K562 (cell line): ENCODE measurements around the gene DTX3. TPM values are rescaled to one million over a fixed set of nuclear protein-coding genes. Genes with fewer than 3 reads are reported as not detected.
A peak's percentile ranks its signal among the peaks of the same experiment; 100 is the strongest.

ENCODE experiments used
- CLOCK ChIP-seq: fragments of 250-450 bp; sonication (Bioruptor Pico); IDR thresholded peaks from 2 replicates; pipeline ENCODE4 v1.4.0; 2020; ENCODE audit warnings: mild to moderate bottlenecking, moderate library complexity, borderline replicate concordance
- CREM ChIP-seq: IDR thresholded peaks from 2 replicates; pipeline ENCODE4 v1.6.1; 2014; ENCODE audit warnings: antibody characterized with exemption, low read depth
- FOXK2 ChIP-seq, 2 experiments: fragments of 450-650 bp; IDR thresholded peaks in 1 of 2; conservative IDR thresholded peaks in 1 of 2; 2 replicates each; pipeline ENCODE4 v1.6.1; 2016; ENCODE audit warnings: low read depth in 2 of 2, mild to moderate bottlenecking in 1 of 2
- PATZ1 ChIP-seq: fragments of 250-450 bp; sonication (Bioruptor Pico); IDR thresholded peaks from 2 replicates; pipeline ENCODE4 v1.5.0; 2020; ENCODE audit warnings: mild to moderate bottlenecking, borderline replicate concordance
- PCBP1 ChIP-seq: fragments of 200-400 bp; formaldehyde crosslinking; IDR thresholded peaks from 2 replicates; pipeline ENCODE4 v1.6.1; 2018; ENCODE audit warnings: mild to moderate bottlenecking, low read depth, low read length; ENCODE audit not compliant: poor library complexity, severe bottlenecking
- PHF8 ChIP-seq: fragments of 200-600 bp; sonication (generic); IDR thresholded peaks from 2 replicates; pipeline ENCODE4 v1.6.1; 2012; ENCODE audit warnings: mixed run types, mild to moderate bottlenecking, inconsistent platforms, low read length, moderate library complexity, borderline replicate concordance
- RBM15 ChIP-seq: fragments of 200-400 bp; formaldehyde crosslinking; IDR thresholded peaks from 2 replicates; pipeline ENCODE4 v1.6.1; 2018; ENCODE audit warnings: mild to moderate bottlenecking, low read length, moderate library complexity; ENCODE audit not compliant: insufficient read depth
- SIX5 ChIP-seq, 2 experiments: IDR thresholded peaks; 2 replicates each; pipeline ENCODE4 v1.6.1; 2011; ENCODE audit warnings: low read length in 2 of 2, borderline replicate concordance in 1 of 2, low read depth in 1 of 2, mild to moderate bottlenecking in 1 of 2, moderate library complexity in 1 of 2; ENCODE audit not compliant: insufficient read depth in 1 of 2
- SREBF1 ChIP-seq: fragments of 150-350 bp; IDR thresholded peaks from 2 replicates; pipeline ENCODE4 v1.6.1; 2014; ENCODE audit warnings: antibody characterized with exemption, low read depth, low read length, borderline replicate concordance
- ZBTB7A ChIP-seq: IDR thresholded peaks from 2 replicates; pipeline ENCODE4 v1.6.1; 2011; ENCODE audit warnings: low read depth, mild to moderate bottlenecking, low read length, moderate library complexity, borderline replicate concordance; ENCODE audit not compliant: control insufficient read depth
- ZKSCAN8 ChIP-seq: fragments of 200-800 bp; sonication (Bioruptor generic); IDR thresholded peaks from 2 replicates; pipeline ENCODE4 v1.6.1; 2016; ENCODE audit warnings: missing genetic modification characterization, missing compliant biosample characterization
- ZMIZ1 ChIP-seq, 2 experiments: fragments of 150-350 bp in 1 of 2; IDR thresholded peaks; 2 replicates each; pipeline ENCODE4 v1.6.1; 2012 to 2016; ENCODE audit warnings: low read depth in 2 of 2, low read length in 2 of 2, mild to moderate bottlenecking in 1 of 2, moderate library complexity in 1 of 2
- ZNF263 ChIP-seq: sonication (generic); formaldehyde crosslinking; IDR thresholded peaks from 2 replicates; pipeline ENCODE4 v1.8.0; 2022; ENCODE audit warnings: mild to moderate bottlenecking, missing genetic modification reagents, borderline replicate concordance
- ZNF398 ChIP-seq: fragments of 250-450 bp; sonication (Bioruptor Pico); IDR thresholded peaks from 2 replicates; pipeline ENCODE4 v1.8.0; 2021; ENCODE audit warnings: moderate library complexity, mild to moderate bottlenecking, inconsistent platforms
- ZNF584 ChIP-seq: fragments of 200-800 bp; sonication (Bioruptor generic); IDR thresholded peaks from 2 replicates; pipeline ENCODE4 v1.6.1; 2016; ENCODE audit warnings: low read depth, mild to moderate bottlenecking, missing genetic modification characterization, missing compliant biosample characterization
- polyA plus RNA-seq, 8 experiments: library from polyadenylated mRNA; depleted of rRNA in 4 of 8; stranded (reverse) in 5 of 8; unstranded in 3 of 8; fragments of >200 nt; fragmentation: Nextera tagmentation in 2 of 8; fragmentation: Illumina TruSeq in 1 of 8; extraction: Ambion mirVana in 2 of 8; extraction: Trizol in 1 of 8; gene quantifications; 2 replicates each; pipeline versions ENCODE4 v1.2.1 to v1.2.3, GENCODE V29; 2011 to 2014; ENCODE audit warnings: inconsistent platforms in 1 of 8, missing spikeins in 1 of 8
- total RNA-seq, 7 experiments: library from RNA; depleted of rRNA in 6 of 7; stranded (reverse); fragments of >200 nt in 6 of 7; fragmentation: Illumina TruSeq in 2 of 7; extraction: Trizol in 2 of 7; gene quantifications; 2 replicates each; pipeline versions ENCODE4 v1.2.1 to v1.2.3, GENCODE V29; 2011 to 2021; ENCODE audit warnings: low replicate concordance in 1 of 7

DTX3 gene
- total and polyA plus RNA-seq, 9 of the 15 experiments (the other 6 are each of a cell fraction or from before 2014, with no cell fraction given) = 0.03 to 0.09 (median 0.06) TPM; not detected in 6

- peak; percentile 50 for TF ChIP-seq PCBP1
- TF ChIP-seq PATZ1 (CRISPR knock-in tag) = no peak
- TF ChIP-seq ZKSCAN8 (CRISPR knock-in tag) = no peak
- TF ChIP-seq ZNF398 = no peak
- no peak for TF ChIP-seq CLOCK (CRISPR knock-in tag)
- 0 out of 2 replicates have a peak, but pooled peaks have one; percentile 37 for TF ChIP-seq ZNF263
- 0 out of 2 replicates have a peak, but pooled peaks have one; percentile 25 for TF ChIP-seq CREM
- no peak for TF ChIP-seq SIX5 (IDR thresholded peaks at IDR 0.05; ENCODE audit: borderline replicate concordance in 1 of 2, insufficient read depth in 1 of 2, low read depth in 1 of 2, low read length in 2 of 2)
- no peak for TF ChIP-seq SREBF1
- no peak for TF ChIP-seq ZMIZ1 (IDR thresholded peaks at IDR 0.05; ENCODE audit: low read depth in 2 of 2, low read length in 2 of 2)
- no peak for TF ChIP-seq RBM15
- TF ChIP-seq ZNF584 (CRISPR knock-in tag) = no peak
- TF ChIP-seq PHF8 = peak; percentile 79
- TF ChIP-seq ZBTB7A = peak; percentile 61; the same call in 1 of the 2 replicates
- TF ChIP-seq FOXK2 (conservative IDR thresholded peaks at IDR 0.05 in 1 of 2, IDR thresholded peaks at IDR 0.05 in 1 of 2; ENCODE audit: low read depth in 2 of 2) = no peak
Measured at GRCh38 chr12:57611108-57611826, 6.6 kb downstream of the DTX3 start, which contains the start of gene ARHGEF25 (continued).
